Measurements from ENCODE around the gene ESRP2. TPM values are rescaled to one million over a fixed set of nuclear protein-coding genes. Genes with fewer than 3 reads are reported as not detected.

Gene ESRP2
- 1 to 10 TPM; 2.0 to 9.1 TPM for total RNA-seq

DNA sequence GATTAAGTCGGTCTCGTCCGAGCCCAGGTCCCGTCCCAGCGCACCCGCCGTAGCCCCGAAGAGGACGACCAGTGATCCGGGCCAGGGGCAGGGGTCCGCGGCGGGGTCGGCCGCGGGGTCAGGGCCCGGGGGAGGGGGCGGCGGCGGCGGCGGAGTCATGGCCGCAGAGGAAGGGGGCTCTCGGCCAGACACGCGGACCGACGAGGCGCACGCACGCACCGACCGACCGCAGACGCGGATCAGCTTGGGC is at the start of gene ESRP2:
Gene ESRP2 (minus strand): TSS at position 241 of the 250 bp plus-strand sequence. CDS start 82 bp downstream, at position 159.
- TF ChIP-seq, protein P1, sequence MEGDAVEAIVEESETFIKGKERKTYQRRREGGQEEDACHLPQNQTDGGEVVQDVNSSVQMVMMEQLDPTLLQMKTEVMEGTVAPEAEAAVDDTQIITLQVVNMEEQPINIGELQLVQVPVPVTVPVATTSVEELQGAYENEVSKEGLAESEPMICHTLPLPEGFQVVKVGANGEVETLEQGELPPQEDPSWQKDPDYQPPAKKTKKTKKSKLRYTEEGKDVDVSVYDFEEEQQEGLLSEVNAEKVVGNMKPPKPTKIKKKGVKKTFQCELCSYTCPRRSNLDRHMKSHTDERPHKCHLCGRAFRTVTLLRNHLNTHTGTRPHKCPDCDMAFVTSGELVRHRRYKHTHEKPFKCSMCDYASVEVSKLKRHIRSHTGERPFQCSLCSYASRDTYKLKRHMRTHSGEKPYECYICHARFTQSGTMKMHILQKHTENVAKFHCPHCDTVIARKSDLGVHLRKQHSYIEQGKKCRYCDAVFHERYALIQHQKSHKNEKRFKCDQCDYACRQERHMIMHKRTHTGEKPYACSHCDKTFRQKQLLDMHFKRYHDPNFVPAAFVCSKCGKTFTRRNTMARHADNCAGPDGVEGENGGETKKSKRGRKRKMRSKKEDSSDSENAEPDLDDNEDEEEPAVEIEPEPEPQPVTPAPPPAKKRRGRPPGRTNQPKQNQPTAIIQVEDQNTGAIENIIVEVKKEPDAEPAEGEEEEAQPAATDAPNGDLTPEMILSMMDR (IDR thresholded peaks at IDR 0.05): no peak
- no peaks in the 10 kb centered on the region for H3K27me3 ChIP-seq (replicated peaks; ENCODE audit: insufficient read depth)
- no peak for ATAC-seq (ENCODE audit: insufficient number of reproducible peaks, low FRiP score, low read depth)
- DNase-seq (ENCODE audit: low spot score): no peak
- H3K36me3 ChIP-seq: no peaks in the 10 kb centered on the region
- H3K4me1 ChIP-seq (ENCODE audit: control insufficient read depth in 1 of 2, low read depth in 2 of 2): peaks cover 8 to 18% of the 10 kb centered on the region in 2 donors
- H3K9me3 ChIP-seq: no peaks in the 10 kb centered on the region
- H3K4me3 ChIP-seq: peak within 1 kb of the TSS; percentile 80
- H3K27ac ChIP-seq: peak within 1 kb of the TSS; percentile 76 to 87

DNA sequence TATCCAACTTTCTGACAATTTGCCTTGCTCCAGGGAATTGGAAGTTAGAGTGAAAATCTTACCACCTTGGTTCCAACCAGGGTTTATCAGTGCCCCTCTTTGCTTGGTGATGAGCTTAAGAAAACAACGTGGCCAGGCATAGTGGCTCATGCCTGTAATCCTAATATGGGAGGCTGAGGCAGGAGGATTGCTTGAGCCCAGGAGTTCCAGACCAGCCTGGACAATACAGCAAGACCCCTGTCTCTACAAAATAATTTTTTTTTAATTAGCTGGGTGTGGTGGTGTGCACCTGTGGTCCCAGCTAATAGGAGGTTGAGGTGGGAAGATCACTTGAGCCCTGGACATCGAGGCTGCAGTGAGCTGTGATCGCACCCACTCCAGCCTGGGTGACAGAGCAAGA is 49.8 kb upstream of the ESRP2 start:
- peaks cover 48 to 71% of the 10 kb centered on the region in 2 donors for H3K4me1 ChIP-seq (ENCODE audit: control insufficient read depth in 1 of 2, low read depth in 2 of 2)

DNA sequence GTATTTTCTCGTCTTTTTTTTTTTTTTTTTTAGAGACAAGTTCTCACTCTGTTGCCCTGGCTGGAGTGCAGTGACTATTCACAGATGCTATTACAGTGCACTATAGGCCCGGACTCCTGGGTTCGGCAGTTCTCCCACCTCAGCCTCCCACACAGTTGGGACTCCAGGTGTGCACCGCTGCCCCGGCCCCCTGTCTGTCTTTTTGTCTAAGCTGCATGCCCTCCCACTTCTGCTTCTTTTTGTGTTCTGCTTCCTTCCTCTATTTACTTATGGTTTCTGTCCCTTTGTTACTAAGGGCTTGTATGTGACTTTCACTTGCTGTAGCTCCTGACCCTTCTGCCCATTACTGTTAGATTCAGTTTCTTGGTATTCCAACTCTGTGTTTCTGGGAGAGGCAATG is 48.9 kb upstream of the ESRP2 start:
- TF ChIP-seq, protein P1 (IDR thresholded peaks at IDR 0.05): no peak
- Histone ChIP-seq H3K27ac (peak overlapping the region in 1 of 2 donors; percentile 16), H3K4me3 (no peak overlapping the region), H3K27me3 (replicated peaks; ENCODE audit: insufficient read depth) (no peaks in the 10 kb centered on the region), H3K9me3 (no peaks in the 10 kb centered on the region), H3K4me1 (ENCODE audit: control insufficient read depth in 1 of 2, low read depth in 2 of 2) (peaks cover 47 to 62% of the 10 kb centered on the region in 2 donors), H3K36me3 (peaks cover 5% of the 10 kb centered on the region)
- DNase-seq (ENCODE audit: low spot score) (no peak), ATAC-seq (ENCODE audit: insufficient number of reproducible peaks, low FRiP score, low read depth) (no peak)

More for the DNA sequence above, 49.8 kb upstream of the ESRP2 start:
- Histone ChIP-seq H3K27ac (peak overlapping the region; percentile 5 to 17), H3K4me3 (no peak overlapping the region), H3K27me3 (replicated peaks; ENCODE audit: insufficient read depth) (no peaks in the 10 kb centered on the region), H3K36me3 (peaks cover 11% of the 10 kb centered on the region), H3K9me3 (no peaks in the 10 kb centered on the region)
- TF ChIP-seq, protein P1 (IDR thresholded peaks at IDR 0.05): no peak
- DNase-seq (ENCODE audit: low spot score) (no peak), ATAC-seq (ENCODE audit: insufficient number of reproducible peaks, low FRiP score, low read depth) (no peak)

DNA sequence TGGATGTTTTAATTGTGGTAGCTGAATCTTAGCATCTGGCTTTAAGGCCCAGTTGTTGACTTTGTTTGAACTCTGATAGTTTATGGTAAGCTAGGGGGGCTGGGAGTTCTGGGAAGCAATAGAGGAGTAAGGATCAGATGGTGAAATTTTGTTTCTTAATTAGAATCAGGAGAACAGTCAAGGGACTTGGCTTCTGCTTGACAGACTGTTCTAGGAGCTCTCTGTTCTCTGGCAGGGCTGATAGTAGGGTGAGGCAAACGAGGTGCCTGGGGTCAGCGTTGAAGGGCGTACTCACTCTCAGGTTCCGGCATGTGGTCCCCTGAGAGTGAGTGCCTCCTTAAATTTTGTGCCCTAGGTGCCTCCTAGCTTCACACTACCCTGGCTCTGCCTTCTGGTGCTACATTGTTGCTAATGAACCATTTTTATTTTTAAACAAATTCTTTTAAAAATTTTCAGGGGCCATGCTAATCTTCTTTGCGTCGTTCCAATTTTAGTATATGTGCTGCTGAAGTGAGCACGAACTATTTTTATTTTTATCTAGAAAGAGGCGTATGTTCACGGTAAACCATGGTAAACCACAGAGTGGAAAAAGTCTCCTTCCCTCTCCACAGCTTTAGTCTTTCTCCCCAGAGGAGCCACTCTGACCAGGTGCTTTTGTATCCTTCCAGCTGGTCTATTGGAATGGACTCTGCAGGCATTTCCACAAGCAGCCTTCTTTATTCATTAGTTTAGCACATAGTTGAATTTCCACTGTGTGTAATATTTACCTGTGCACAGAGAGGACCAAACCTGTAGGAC is 48.1 kb upstream of the ESRP2 start:
- Histone ChIP-seq H3K36me3 (peaks cover 5% of the 10 kb centered on the region), H3K9me3 (no peaks in the 10 kb centered on the region), H3K4me1 (ENCODE audit: control insufficient read depth in 1 of 2, low read depth in 2 of 2) (peaks cover 39 to 54% of the 10 kb centered on the region in 2 donors), H3K27ac (peak overlapping the region; percentile 35 to 63), H3K4me3 (no peak overlapping the region), H3K27me3 (replicated peaks; ENCODE audit: insufficient read depth) (no peaks in the 10 kb centered on the region)
- ATAC-seq (ENCODE audit: insufficient number of reproducible peaks, low FRiP score, low read depth): no peak
- TF ChIP-seq, protein P1 (IDR thresholded peaks at IDR 0.05): no peak
- DNase-seq (ENCODE audit: low spot score): no peak

DNA sequence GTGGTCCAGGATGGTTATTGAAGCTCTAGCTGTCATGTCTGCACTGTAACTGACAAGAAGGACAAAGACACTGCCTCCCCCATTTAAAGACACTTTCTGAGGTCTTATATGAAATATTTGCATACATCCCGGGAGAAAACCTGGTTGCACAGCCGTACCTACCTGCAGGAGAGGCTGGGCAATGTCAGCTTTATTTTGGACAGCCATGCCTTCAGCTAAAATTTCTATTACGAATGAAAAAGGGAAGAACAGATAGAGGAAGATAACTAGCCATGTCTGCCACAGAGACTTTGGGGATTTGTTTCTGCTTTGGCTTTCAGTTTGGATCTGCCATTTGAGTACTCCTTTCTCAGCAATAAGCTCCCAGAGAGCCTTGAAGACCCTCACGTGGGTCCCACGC is 47.4 kb upstream of the ESRP2 start:
- ATAC-seq (ENCODE audit: insufficient number of reproducible peaks, low FRiP score, low read depth): no peak
- H3K27me3 ChIP-seq (replicated peaks; ENCODE audit: insufficient read depth): no peaks in the 10 kb centered on the region
- no peak overlapping the region for H3K4me3 ChIP-seq
- TF ChIP-seq, protein P1 (IDR thresholded peaks at IDR 0.05): no peak
- DNase-seq (ENCODE audit: low spot score): no peak
- H3K27ac ChIP-seq: peak overlapping the region; percentile 35 to 63
- H3K4me1 ChIP-seq (ENCODE audit: control insufficient read depth in 1 of 2, low read depth in 2 of 2): peaks cover 32 to 47% of the 10 kb centered on the region in 2 donors
- H3K36me3 ChIP-seq: peaks cover 5% of the 10 kb centered on the region
- no peaks in the 10 kb centered on the region for H3K9me3 ChIP-seq
